Rectal smooth muscle tissue (tissue), 1 donor: ENCODE data around the gene METTL16.

Experiments used
- H3K27ac ChIP-seq: one replicate; pipeline ENCODE4 v1.7.0; 2013; ENCODE audit warnings: low read depth, low read length, inconsistent platforms
- H3K27me3 ChIP-seq: one replicate; pipeline ENCODE4 v1.7.0; 2013; ENCODE audit warnings: low read length; ENCODE audit not compliant: control insufficient read depth, insufficient read depth
- H3K36me3 ChIP-seq: one replicate; pipeline ENCODE4 v1.7.0; 2013; ENCODE audit warnings: low read length; ENCODE audit not compliant: control insufficient read depth, insufficient read depth
- H3K4me1 ChIP-seq: one replicate; pipeline ENCODE4 v1.7.0; 2013; ENCODE audit warnings: low read length; ENCODE audit not compliant: control insufficient read depth, insufficient read depth
- H3K4me3 ChIP-seq: one replicate; pipeline ENCODE4 v1.7.0; 2013; ENCODE audit warnings: low read length
- H3K9ac ChIP-seq: one replicate; pipeline ENCODE4 v1.7.0; 2013; ENCODE audit warnings: low read length

The METTL16 gene

GRCh38 chr17:2396568-2397246 lies 115.0 kb downstream of the METTL16 start:
- Histone ChIP-seq H3K4me1 (peaks cover 48% of the 10 kb centered on the region), H3K27ac (peak overlapping the region; percentile 100), H3K4me3 (peak overlapping the region; percentile 63), H3K36me3 (no peaks in the 10 kb centered on the region), H3K27me3 (no peaks in the 10 kb centered on the region), H3K9ac (peak overlapping the region; percentile 61)

GRCh38 chr17:2396192-2396567 lies 115.5 kb downstream of the METTL16 start:
- peak overlapping the region; percentile 100 for H3K27ac ChIP-seq
- peak overlapping the region; percentile 63 for H3K4me3 ChIP-seq
- peak overlapping the region; percentile 56 for H3K9ac ChIP-seq
- peaks cover 53% of the 10 kb centered on the region for H3K4me1 ChIP-seq
- H3K27me3 ChIP-seq: no peaks in the 10 kb centered on the region
- H3K36me3 ChIP-seq: no peaks in the 10 kb centered on the region

- H3K4me3 ChIP-seq: peak overlapping the region; percentile 63
- H3K4me1 ChIP-seq: peaks cover 58% of the 10 kb centered on the region
- H3K27me3 ChIP-seq: no peaks in the 10 kb centered on the region
- H3K36me3 ChIP-seq: no peaks in the 10 kb centered on the region
- H3K9ac ChIP-seq: peak overlapping the region; percentile 3
- peak overlapping the region; percentile 100 for H3K27ac ChIP-seq
These were observed 116.2 kb downstream of the METTL16 start for GRCh38 chr17:2395258-2396181.

GRCh38 chr17:2394775-2395201 lies 116.9 kb downstream of the METTL16 start:
- peak overlapping the region; percentile 100 for H3K27ac ChIP-seq
- no peak overlapping the region for H3K9ac ChIP-seq
- H3K4me3 ChIP-seq: peak overlapping the region; percentile 48
- H3K4me1 ChIP-seq: peaks cover 61% of the 10 kb centered on the region
- H3K36me3 ChIP-seq: no peaks in the 10 kb centered on the region
- H3K27me3 ChIP-seq: no peaks in the 10 kb centered on the region

- H3K27ac ChIP-seq: peak overlapping the region; percentile 100
- peaks cover 61% of the 10 kb centered on the region for H3K4me1 ChIP-seq
- no peaks in the 10 kb centered on the region for H3K27me3 ChIP-seq
- peak overlapping the region; percentile 48 for H3K4me3 ChIP-seq
- H3K9ac ChIP-seq: peak overlapping the region; percentile 28
- no peaks in the 10 kb centered on the region for H3K36me3 ChIP-seq
These were observed 117.5 kb downstream of the METTL16 start for GRCh38 chr17:2393954-2394749.

GRCh38 chr17:2393174-2393953 lies 118.3 kb downstream of the METTL16 start:
- H3K9ac ChIP-seq: peak overlapping the region; percentile 57
- H3K27me3 ChIP-seq: no peaks in the 10 kb centered on the region
- no peaks in the 10 kb centered on the region for H3K36me3 ChIP-seq
- H3K27ac ChIP-seq: peak overlapping the region; percentile 97
- peak overlapping the region; percentile 82 for H3K4me3 ChIP-seq
- H3K4me1 ChIP-seq: peaks cover 58% of the 10 kb centered on the region

- Histone ChIP-seq H3K4me3 (peak overlapping the region; percentile 82), H3K27ac (peak overlapping the region; percentile 97)
These were observed 119.2 kb downstream of the METTL16 start for GRCh38 chr17:2392252-2393173.

GRCh38 chr17:2391597-2392251 lies 120.0 kb downstream of the METTL16 start:
- H3K4me3 ChIP-seq: peak overlapping the region; percentile 72

More at GRCh38 chr17:2392252-2393173, 119.2 kb downstream of the METTL16 start:
- H3K27me3 ChIP-seq: no peaks in the 10 kb centered on the region
- peak overlapping the region; percentile 70 for H3K9ac ChIP-seq
- H3K36me3 ChIP-seq: no peaks in the 10 kb centered on the region
- H3K4me1 ChIP-seq: peaks cover 50% of the 10 kb centered on the region

GRCh38 chr17:2390199-2390836 lies 121.4 kb downstream of the METTL16 start:
- Histone ChIP-seq H3K4me3 (no peak overlapping the region), H3K27ac (peak overlapping the region; percentile 72), H3K4me1 (peaks cover 29% of the 10 kb centered on the region)

More at GRCh38 chr17:2391597-2392251, 120.0 kb downstream of the METTL16 start:
- Histone ChIP-seq H3K4me1 (peaks cover 42% of the 10 kb centered on the region), H3K9ac (peak overlapping the region; percentile 70), H3K27ac (peak overlapping the region; percentile 87), H3K27me3 (no peaks in the 10 kb centered on the region), H3K36me3 (no peaks in the 10 kb centered on the region)

GRCh38 chr17:2388683-2389055 lies 123.0 kb downstream of the METTL16 start:
- Histone ChIP-seq H3K27ac (peak overlapping the region; percentile 18), H3K4me3 (no peak overlapping the region), H3K9ac (no peak overlapping the region), H3K27me3 (no peaks in the 10 kb centered on the region), H3K36me3 (peaks cover 8% of the 10 kb centered on the region), H3K4me1 (peaks cover 20% of the 10 kb centered on the region)

More at GRCh38 chr17:2390199-2390836, 121.4 kb downstream of the METTL16 start:
- no peak overlapping the region for H3K9ac ChIP-seq
- H3K27me3 ChIP-seq: no peaks in the 10 kb centered on the region
- H3K36me3 ChIP-seq: peaks cover 7% of the 10 kb centered on the region
